Medulla oblongata (tissue), 1 donor: ENCODE results near the gene RGS6.

Experiments used
- DNase-seq: peaks from one replicate; pipeline ENCODE4 v3.0.0-alpha.2; 2015; ENCODE audit errors: extremely low spot score

The RGS6 gene

DNA sequence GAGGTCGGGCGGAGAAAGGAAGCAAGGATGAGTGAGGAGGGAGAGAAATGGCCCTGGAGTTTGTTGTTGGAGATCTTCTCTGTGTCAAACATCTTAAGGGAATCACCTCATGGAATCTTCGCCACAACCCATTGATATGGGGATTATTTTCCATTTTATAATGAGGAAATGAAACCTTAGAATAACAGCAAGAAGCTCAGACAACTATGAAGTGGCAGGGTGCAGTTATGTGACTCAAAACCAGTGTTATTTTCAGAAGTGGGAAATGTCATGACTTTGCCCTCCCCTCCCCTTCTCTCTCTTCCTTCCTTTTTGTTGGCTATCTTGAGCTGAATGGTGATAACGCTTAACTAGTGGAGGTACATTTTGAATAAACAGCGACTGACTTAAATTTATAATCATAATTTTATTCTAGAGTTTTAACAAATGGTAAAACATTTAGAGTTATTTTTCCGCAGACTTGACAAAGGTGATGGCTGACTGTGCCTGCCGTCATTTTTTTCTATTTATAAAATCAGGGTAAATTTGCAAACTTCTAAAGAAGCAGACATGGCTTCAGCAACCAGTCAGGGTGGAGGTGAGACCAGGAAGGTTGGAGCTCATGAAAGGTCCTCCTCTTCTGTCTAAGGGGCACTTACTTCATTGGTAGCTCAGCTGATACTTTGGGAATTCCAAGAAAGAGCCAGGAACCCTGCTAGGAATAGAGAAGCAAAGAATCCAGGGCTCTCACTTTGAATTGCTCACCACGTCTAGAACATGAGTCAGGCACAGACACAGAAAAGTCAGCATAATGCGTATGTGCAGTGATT is 232.4 kb downstream of the RGS6 start:
- peak; percentile 17 for DNase-seq

DNA sequence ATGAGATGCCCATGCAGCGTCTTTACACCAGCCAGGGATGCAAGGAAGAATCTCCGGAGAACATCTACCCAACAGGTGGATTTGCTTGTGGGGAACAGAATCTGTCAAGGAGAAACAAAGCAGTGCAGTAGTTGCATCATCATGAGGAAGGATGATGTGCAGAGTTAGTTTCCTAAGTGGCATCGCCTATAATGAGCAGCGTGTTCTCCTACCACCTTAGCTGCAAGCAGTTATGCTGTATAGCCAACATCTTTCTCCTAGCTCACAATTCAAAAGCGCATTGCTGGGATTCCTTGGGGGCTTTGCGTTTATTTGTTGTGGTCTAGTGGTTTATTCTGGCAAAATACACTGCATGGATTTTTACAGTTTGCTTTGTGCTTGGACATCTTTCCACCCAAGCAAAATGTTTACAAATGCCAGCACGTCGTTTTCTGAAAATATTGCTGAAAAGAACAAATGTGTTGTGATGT is 233.0 kb downstream of the RGS6 start:
- DNase-seq, result no peak

DNA sequence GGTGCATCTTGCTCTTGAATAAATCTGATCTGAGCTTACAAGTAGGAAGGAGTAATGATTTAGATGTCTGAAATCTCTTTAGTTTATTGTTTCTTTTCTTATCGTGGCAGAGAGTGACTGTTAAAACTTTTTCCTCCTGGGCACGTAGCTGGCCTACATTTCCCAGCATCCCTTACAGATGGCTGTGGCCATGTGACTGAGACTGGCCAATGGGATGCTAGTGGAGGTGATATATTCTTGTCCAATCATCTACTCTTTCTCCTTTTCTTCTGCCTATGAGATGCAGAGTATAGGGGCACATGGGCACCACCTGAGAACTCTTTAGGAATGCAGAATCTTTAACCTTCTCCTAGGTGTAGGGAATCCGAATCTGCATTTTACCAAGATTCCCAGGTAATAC is 237.3 kb downstream of the RGS6 start:
- no peak for DNase-seq

DNA sequence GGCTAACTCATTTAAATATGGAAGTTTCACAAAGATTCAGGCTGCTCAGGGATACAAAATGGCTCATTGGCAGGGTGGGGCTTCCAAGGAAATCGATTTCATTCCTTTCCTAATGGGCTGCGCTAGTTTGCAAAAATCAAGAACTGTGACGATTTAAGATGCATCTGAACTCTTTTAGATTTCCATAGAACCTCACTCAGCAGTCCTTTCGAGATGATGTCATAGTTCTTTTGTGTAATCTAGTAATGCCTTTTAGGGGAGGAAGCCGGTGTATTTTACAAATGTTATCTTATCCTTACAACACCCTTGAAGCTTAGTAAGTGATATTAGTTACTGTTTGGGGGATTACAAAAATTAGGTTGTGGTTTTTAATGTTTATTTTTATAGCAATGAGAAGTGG is 239.8 kb downstream of the RGS6 start:
- no peak for DNase-seq

DNA sequence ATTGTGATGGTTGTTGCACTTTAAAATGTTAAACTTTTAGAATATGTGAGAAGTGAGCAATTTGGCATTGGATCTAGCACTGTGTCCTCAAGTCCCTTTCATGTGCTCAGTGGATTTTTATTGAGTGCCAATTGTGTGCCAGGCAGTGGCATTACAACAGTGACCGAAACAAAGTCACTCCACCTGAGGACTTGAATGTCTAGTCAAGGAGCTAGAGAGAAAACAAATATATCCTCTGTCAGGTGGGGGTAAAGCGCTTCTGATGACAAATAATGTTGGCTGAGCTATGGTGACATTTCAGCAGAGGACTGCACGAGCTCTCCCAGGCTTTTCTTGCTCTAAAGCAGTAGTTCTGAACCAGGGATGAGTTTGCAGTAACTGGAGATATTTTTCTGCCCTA is 240.4 kb downstream of the RGS6 start:
- DNase-seq, result no peak

DNA sequence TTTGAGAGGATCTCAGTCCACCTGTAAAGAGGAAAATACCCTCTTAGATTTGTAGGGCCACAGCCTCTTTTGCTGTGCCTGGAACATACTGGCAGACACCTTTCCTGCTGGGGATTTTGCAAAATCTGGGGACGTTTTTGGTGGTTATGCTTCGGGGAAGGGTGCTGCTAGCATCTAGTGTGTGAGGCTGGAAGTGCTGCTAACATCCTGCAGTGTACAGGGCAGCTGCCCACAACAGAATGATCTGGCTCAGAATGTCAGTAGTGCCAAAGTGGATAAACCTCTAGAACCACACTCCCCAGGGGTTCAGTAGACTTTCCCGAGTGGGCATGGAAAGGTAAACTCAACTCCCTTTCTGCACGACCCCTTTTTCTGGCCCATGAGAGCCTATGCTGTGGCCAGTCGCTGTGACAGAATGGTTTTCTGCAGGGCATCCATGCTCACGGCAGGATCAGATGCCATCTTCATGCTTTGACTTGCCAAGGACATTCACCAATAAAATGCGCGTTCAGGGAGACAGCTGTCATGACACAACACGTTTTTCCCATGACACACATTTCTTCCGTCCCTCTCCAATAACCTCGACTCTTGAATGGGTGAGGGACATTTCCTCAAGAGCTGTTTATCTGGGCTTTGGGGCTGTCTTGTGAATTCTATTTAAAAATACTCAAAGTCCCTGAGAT is 240.9 kb downstream of the RGS6 start:
- DNase-seq, result no peak

DNA sequence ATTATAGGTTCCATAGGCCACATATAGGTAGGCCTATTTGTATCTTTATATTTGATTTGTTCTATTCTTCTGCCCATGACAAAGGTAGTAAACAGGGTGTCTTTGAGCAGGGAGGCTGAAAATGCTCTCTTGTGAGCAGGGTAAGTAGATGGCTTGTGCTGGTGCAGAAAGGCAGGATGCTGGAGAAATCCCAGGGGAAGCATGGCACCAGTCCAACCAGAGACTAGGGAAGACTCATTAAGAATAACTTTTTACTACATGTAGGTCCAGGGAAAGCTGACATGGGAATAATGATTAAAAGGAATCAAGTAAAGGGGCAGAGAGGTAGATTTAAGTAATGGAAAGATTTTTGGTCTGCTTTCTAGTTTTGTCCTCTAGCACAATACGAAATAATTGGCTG is 245.0 kb downstream of the RGS6 start:
- no peak for DNase-seq

DNA sequence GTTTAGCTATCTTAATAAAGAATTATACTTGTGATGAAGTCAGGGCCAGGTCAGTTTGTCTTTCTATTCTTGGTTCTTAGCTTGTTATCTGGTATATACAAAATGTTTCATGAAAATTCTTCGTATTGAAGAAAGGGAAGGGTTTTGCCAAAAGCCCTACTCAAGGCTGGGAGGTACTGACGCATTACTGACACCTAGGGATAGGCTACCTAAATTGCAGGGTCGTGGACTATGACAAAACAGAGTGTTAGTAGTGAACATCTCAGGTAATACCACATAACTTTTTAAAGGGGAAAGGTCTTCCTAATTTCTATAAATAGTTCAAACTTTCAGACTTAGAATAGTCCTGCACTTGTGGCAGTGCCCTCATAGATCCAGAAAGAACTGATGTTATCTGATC is 246.3 kb downstream of the RGS6 start:
- DNase-seq, result no peak

DNA sequence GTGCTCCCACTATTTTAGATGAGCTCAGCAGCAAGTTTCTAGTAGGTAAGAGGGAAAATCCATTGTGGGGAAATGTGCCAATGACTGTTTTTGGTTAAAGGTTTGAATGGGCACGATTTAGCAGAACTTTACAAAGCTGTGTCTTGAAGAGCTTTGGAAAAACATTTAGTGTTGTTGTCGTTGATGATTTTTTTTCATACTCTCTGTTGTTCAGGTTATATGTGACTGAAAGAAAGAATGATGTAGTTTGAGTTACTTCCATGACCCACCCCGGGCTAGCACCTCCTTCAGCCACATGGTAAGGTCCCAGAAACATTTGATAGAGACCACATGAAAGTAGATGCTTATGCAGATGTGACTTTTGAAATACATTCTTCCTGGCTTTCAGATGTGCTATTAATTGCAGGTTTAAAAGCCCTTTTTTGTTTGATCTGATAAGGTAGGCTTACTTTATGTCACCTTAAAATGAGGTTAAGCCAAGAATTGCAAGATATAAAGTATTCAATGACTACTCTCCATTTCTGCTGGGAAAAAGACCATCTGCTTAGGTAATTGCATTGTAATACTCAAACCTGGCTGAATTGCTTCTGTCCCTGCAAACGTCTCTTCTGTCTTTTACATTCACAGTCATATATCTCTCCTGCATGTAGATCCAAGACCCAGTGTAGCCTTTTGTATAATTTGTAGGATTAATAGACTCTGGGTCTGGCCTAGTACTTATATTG is 250.6 kb downstream of the RGS6 start:
- DNase-seq, result no peak

DNA sequence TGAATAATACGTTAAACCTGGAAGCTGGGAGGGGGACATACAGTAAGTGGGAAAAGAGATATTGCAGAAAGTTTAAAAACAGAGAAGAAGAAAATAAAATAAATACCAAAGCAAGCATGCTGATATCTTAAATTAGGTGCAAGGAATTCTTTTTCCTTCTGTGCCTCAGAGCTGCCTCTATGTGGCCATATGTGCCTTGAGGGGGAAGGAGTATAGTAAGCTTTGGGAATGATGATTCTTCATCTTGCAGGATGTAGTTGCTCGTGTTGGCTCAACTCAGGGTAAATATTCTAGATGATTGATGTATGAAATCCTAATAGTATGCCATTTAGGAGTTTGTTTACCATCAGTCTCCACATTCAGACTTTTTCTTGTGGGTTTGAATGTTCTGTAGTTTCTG is 251.4 kb downstream of the RGS6 start:
- DNase-seq, result no peak

DNA sequence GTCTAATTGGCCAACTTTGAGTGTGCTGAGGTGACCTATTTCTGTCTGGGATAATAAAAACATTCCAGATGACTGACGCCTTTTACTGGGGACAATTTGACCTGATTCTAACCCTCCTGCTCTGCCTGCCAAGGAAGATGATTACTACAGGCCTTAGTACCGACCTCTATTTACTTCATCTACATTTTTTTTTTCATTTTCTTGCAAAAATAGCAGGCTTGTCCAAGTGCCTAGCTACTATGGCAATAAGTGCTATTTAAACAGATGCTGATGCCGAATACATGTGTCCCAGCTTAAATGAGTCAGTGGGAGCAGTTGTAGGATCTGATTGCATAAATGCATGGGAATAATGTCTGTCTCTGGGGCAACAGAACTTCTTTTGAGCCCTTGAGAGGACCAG is 254.3 kb downstream of the RGS6 start:
- peak; percentile 53 for DNase-seq

DNA sequence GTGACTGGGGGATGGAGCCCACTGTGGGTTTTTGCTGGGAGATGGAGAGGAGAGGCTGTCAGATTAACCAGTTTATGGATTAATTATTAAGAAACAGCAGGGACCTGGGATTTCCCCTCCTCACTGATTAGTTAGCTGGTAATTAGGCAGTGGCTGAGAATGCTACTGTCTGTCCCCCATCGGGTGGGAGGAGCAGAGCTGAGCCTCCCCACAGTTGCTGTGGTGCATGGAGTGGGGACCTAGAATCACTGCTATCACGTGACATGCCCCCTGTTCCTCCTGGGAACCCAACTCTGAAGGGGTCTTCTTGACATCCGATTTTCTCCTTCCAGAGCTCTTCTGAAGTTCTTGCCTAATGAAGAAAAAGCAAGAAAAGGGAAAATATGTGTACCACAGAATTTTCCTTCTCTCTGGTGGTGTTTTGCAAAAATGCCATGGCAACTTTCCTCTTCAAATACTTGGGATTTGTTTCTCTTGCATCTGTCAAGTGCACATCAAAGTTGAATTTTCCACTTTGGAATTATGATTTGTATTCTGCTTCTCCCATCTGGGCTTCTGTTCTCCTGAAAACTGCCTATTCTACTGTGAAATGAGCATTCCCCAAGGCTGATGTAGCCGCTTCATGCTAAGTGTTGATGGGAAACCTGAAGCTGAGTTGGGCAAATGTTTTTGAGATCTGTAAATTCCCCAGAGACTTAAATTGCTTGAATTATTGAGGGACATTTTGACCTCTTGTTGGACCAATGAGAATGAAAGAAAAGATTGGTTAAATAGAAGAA is 264.2 kb downstream of the RGS6 start:
- DNase-seq, result no peak

DNA sequence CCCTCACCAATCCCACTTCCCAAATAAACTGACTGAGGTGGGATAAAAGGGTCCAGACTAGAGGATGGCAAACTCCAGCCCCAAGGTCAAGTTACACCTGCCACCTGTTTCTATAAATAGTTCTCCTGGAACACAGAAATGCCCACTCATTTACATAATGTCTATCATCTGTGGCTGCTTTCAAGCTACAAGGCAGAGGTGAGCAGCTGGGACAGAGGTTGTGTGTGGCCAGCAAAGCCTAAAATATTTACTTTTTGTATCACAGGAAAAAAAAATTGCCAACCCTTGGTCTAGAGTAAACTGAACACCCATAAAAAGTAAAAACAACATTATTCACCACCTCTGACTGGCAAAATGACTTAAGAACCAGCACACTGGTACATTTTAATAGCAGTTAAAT is 269.4 kb downstream of the RGS6 start:
- no peak for DNase-seq

DNA sequence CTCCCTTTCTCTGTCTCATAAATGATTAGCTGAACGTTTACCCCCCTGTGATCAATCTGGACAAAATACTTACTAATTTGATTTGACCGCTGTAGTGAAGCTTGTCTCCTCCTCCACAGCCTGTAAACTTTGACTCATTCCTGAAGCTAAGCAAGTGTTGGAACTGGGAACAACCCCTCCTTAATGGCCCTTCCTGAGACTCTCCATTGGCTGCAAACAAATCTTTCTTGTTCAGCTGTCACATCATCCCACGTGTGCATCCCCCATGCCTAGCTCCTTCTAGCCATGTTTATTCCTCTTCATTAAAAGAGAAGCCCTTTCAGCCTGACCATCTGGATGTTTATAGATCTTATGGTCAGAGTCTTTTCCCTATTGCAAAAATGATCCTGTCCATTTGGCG is 281.2 kb downstream of the RGS6 start:
- DNase-seq, result no peak

DNA sequence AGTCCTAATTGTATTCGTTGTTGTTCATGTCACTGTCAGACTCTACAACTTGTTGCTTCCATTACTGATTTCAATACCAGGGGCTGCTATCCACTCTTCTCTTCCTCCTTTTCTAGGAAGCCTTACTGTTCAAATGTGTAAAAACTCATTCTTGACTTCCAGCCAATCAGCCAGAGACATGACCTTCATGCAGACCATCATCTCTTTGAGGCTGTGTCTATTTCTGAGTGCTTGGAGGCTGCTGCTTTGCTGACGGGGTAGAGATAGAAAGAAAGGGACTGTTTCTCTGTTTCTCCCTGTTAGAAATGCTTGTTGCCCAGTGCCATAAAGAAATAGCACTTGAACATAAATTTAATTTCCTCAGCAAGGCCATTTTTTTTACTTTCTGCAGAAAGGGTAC is 282.9 kb downstream of the RGS6 start:
- no peak for DNase-seq

DNA sequence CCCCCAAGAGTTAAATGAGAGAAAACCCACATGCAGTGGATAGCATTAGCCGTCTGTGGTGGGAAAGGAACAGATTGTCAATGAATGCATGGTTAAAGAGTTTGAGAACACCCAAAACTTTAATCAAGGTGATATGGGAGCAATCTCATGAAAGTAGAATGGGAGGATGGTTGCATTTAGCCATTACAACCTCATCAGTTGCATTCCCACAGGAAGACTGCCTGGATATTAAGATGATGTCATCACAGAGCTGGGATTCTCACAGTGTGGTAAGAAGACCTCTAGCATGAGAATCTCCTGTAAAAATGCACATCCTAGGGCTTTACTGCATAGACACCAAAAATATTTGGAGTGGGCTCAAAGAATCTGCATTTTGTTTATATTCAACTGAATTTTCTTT is 284.9 kb downstream of the RGS6 start:
- DNase-seq, result no peak

DNA sequence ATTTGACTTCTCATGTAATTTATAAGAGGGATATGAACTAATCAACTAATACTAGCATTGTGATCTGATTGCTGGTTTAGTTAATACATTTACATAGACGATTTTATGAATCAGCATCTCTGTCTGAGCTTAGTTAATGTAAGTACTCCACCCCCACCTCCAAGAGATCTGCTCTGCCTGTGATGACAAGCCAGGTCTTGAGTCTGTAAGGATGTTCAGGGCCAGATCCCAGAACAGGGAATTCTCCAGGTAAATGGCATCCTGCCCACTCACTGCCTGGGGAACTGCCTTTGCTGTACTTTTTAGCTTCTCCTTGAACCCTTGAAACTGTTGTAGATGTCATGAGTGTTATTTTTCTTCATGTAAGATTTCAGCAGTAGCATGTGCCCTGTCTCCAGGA is 289.8 kb downstream of the RGS6 start:
- no peak for DNase-seq

DNA sequence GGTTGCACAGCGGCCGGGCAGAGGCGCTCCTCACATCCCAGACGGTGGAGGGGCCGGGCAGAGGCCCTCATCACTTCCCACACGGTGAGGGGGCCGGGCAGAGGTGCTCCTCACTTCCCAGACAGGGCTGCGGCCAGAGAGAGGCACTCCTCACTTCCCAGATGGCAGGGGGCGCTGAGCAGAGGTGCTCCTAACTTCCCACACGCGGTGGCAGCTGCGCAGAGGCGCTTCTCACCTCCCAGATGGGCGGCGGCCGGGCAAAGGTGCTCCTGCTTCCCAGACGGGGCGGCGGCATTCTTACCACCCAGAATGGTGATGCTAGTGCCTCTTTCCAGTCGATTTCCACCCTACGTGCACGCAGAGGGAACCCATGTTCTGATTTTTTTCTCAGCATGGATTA is 304.4 kb downstream of the RGS6 start:
- no peak for DNase-seq

DNA sequence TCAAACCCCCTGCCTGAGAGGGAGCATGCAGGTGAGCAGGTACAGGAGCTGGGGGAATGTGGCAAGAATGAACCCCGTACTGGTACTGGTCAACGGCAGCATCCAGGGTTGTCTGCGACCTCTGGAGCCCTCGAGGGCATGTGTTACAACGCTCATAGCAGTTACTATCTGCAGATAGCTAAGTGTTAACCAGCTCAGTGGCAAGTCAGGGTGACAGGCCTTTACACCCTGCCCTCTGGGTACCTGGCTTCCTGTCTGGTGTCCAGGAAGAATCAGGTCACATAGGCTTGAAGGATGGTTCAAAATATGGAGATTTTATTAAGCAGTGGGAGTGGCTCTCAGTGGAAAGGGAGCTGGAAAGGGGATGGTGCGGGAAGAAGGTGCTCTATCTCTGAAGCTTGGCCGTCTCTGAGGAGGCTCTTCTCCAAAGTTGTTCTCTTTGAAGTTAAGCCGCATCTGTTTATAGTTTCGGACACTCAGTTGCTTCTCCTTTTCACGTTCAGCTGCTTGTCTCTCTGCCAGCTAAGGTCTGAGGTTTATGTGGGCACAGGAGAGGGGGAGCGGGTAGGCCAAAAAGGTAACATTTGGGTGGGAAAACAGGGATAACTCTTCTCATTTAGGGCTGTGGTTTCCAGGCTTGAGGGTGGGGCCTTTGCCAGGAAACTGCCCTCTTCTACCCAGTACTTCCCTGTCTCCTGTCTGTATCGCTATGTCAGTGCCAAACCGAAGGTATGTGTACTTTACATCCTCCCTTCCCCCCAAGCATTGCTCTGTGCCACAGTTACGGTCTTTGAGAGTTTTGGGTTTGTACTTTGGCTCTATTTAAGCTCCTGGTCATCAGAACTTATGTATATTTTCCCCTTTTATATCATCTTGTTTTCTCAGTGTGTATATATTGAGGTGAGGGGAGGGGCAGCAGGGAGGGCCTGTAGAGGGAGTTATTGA is 305.8 kb downstream of the RGS6 start:
- no peak for DNase-seq

DNA sequence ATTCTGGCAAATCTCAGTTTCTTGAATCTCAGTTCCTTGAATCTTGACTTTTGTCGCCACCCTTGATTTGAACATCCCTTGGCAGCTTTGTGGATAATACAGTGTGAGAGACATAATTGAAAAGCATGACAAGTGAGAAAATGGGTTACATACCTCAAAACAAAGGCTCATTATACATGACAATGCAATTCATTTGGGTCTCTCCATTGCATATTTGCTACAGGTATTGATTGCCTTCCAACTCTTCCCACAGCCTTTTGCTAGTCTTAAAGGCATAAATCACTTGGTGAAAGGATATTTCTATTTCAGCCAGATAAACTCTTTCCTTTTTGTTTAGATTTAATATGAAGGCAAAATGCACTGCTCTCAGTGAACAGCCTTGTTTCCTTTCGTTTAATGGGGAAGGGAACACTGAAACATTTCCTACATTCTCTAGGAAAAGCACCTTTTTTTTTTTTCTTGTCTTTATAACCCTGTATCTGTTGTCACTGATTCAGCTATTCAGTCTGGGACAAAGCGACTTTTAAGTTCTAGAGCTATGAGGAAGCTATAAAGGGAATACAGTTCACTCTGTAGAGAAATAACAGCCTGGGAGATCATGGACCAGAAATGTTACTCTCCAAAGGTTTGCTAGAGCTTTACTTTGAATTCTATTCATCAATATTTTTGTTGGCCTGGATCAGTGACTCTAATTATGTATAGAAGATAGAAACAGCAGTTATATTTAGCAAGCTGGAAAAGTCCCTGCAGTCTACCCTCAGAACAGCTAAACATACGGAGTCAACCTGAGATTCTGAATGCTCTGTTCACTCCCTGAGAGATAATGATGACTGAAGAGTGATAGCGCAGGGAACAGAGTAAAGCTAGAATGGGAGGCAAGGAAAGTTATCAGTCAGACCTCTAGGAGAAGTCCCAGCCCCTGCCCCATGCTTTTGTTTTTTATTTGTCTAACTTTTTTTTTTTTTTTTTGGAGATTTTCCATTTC is 311.4 kb downstream of the RGS6 start:
- no peak for DNase-seq
